ENCODE data around the gene AMMECR1. TPM values are rescaled to one million over a fixed set of nuclear protein-coding genes. Genes with fewer than 3 reads are reported as not detected.
A peak's percentile ranks its signal among the peaks of the same experiment; 100 is the strongest.

Gene AMMECR1
- total RNA-seq, 1 donor from 2014 or later: 16.7 TPM

- no peak overlapping the region for H3K4me3 ChIP-seq (ENCODE audit: low read depth, low read length)
- no peak for TF ChIP-seq CTCF (conservative IDR thresholded peaks at IDR 0.05; ENCODE audit: low read depth, low read length)
- DNase-seq (ENCODE audit: low read depth): peak; percentile 78
These were observed 33.7 kb downstream of the AMMECR1 start for GRCh38 chrX:110284159-110284558.

GRCh38 chrX:110282922-110283321 lies 35.0 kb downstream of the AMMECR1 start:
- no peak overlapping the region for H3K4me3 ChIP-seq (ENCODE audit: low read depth, low read length)
- DNase-seq (ENCODE audit: low read depth): no peak
- no peak for TF ChIP-seq CTCF (conservative IDR thresholded peaks at IDR 0.05; ENCODE audit: low read depth, low read length)

GRCh38 chrX:110281377-110281776 lies 36.5 kb downstream of the AMMECR1 start:
- DNase-seq (ENCODE audit: low read depth): no peak
- no peak for TF ChIP-seq CTCF (conservative IDR thresholded peaks at IDR 0.05; ENCODE audit: low read depth, low read length)
- no peak overlapping the region for H3K4me3 ChIP-seq (ENCODE audit: low read depth, low read length)

- no peak overlapping the region for H3K4me3 ChIP-seq (ENCODE audit: low read depth, low read length)
- no peak for DNase-seq (ENCODE audit: low read depth)
- no peak for TF ChIP-seq CTCF (conservative IDR thresholded peaks at IDR 0.05; ENCODE audit: low read depth, low read length)
These were observed 36.9 kb downstream of the AMMECR1 start for GRCh38 chrX:110280954-110281353.

- no peak for TF ChIP-seq CTCF (conservative IDR thresholded peaks at IDR 0.05; ENCODE audit: low read depth, low read length)
- no peak overlapping the region for H3K4me3 ChIP-seq (ENCODE audit: low read depth, low read length)
- DNase-seq (ENCODE audit: low read depth): no peak
These were observed 40.3 kb downstream of the AMMECR1 start for GRCh38 chrX:110277609-110278008.

GRCh38 chrX:110276778-110277177 lies 41.1 kb downstream of the AMMECR1 start:
- no peak for DNase-seq (ENCODE audit: low read depth)
- no peak overlapping the region for H3K4me3 ChIP-seq (ENCODE audit: low read depth, low read length)
- no peak for TF ChIP-seq CTCF (conservative IDR thresholded peaks at IDR 0.05; ENCODE audit: low read depth, low read length)

GRCh38 chrX:110268886-110269285 lies 49.0 kb downstream of the AMMECR1 start:
- no peak overlapping the region for H3K4me3 ChIP-seq (ENCODE audit: low read depth, low read length)
- no peak for TF ChIP-seq CTCF (conservative IDR thresholded peaks at IDR 0.05; ENCODE audit: low read depth, low read length)
- DNase-seq (ENCODE audit: low read depth): no peak
